K562 (cell line): ENCODE measurements around the gene RGL2. TPM values are rescaled to one million over a fixed set of nuclear protein-coding genes. Genes with fewer than 3 reads are reported as not detected.

Source experiments
- ARNT ChIP-seq, 2 experiments: fragments of 450-650 bp; IDR thresholded peaks; 2 replicates each; pipeline ENCODE4 v1.6.1; 2016; ENCODE audit warnings: mild to moderate bottlenecking in 1 of 2
- ATF3 ChIP-seq, 2 experiments: fragments of 450-650 bp in 1 of 2; sonication (generic) in 1 of 2; formaldehyde crosslinking in 1 of 2; IDR thresholded peaks in 1 of 2; conservative IDR thresholded peaks in 1 of 2; 2 replicates each; pipeline versions ENCODE4 v1.6.1 to v1.8.1; 2016 to 2023; ENCODE audit warnings: mild to moderate bottlenecking in 2 of 2, moderate library complexity in 2 of 2, inconsistent platforms in 1 of 2, missing genetic modification reagents in 1 of 2
- CHD4 ChIP-seq: fragments of 200-600 bp; sonication (generic); IDR thresholded peaks from 3 replicates; pipeline ENCODE4 v1.6.1; 2012; ENCODE audit warnings: low read depth, mild to moderate bottlenecking, mixed read lengths, low read length, inconsistent platforms; ENCODE audit not compliant: insufficient read depth, insufficient replicate concordance, poor library complexity, severe bottlenecking
- CTBP1 ChIP-seq: fragments of 450-650 bp; IDR thresholded peaks from 2 replicates; pipeline ENCODE4 v1.6.1; 2016; ENCODE audit warnings: borderline replicate concordance
- DEAF1 ChIP-seq: fragments of 450-650 bp; formaldehyde crosslinking; IDR thresholded peaks from 2 replicates; pipeline ENCODE4 v1.4.0; 2020; ENCODE audit warnings: mild to moderate bottlenecking, moderate library complexity
- ESRRA ChIP-seq: fragments of 450-650 bp; IDR thresholded peaks from 2 replicates; pipeline ENCODE4 v1.6.1; 2014; ENCODE audit warnings: low read depth, mild to moderate bottlenecking, moderate library complexity, borderline replicate concordance
- EZH2 ChIP-seq: IDR thresholded peaks from 2 replicates; pipeline ENCODE4 v1.6.1; 2012; ENCODE audit warnings: low read depth, mild to moderate bottlenecking, inconsistent platforms, low read length, borderline replicate concordance
- FOXA1 ChIP-seq: fragments of 450-650 bp; IDR thresholded peaks from 2 replicates; pipeline ENCODE4 v1.6.1; 2016; ENCODE audit warnings: mild to moderate bottlenecking, borderline replicate concordance
- FOXK2 ChIP-seq, 2 experiments: fragments of 450-650 bp; IDR thresholded peaks in 1 of 2; conservative IDR thresholded peaks in 1 of 2; 2 replicates each; pipeline ENCODE4 v1.6.1; 2016; ENCODE audit warnings: low read depth in 2 of 2, mild to moderate bottlenecking in 1 of 2
- MEIS2 ChIP-seq: fragments of 450-650 bp; IDR thresholded peaks from 2 replicates; pipeline ENCODE4 v1.6.1; 2014; ENCODE audit warnings: mild to moderate bottlenecking; ENCODE audit not compliant: partially characterized antibody
- NFIC ChIP-seq: fragments of 450-650 bp; IDR thresholded peaks from 2 replicates; pipeline ENCODE4 v1.6.1; 2017; ENCODE audit warnings: mild to moderate bottlenecking, inconsistent platforms
- PHF21A ChIP-seq: fragments of 450-650 bp; IDR thresholded peaks from 2 replicates; pipeline ENCODE4 v1.6.1; 2017; ENCODE audit warnings: low read depth, borderline replicate concordance
- SMAD1 ChIP-seq: fragments of 150-350 bp; IDR thresholded peaks from 2 replicates; pipeline ENCODE4 v1.6.1; 2014; ENCODE audit warnings: low read length, low read depth; ENCODE audit not compliant: partially characterized antibody
- ZNF134 ChIP-seq: fragments of 250-450 bp; sonication (Bioruptor Pico); conservative IDR thresholded peaks from 2 replicates; pipeline ENCODE4 v1.4.0; 2020
- ZNF507 ChIP-seq: conservative IDR thresholded peaks from 2 replicates; pipeline ENCODE4 v1.6.1; 2017; ENCODE audit warnings: missing genetic modification characterization, missing compliant biosample characterization
- ZNF695 ChIP-seq: fragments of 450-650 bp; formaldehyde crosslinking; IDR thresholded peaks from 2 replicates; pipeline ENCODE4 v1.4.0; 2020; ENCODE audit warnings: mild to moderate bottlenecking, moderate library complexity
- ZNF764 ChIP-seq: fragments of 250-450 bp; sonication (Bioruptor Pico); IDR thresholded peaks from 2 replicates; pipeline ENCODE4 v1.4.0; 2020; ENCODE audit warnings: low read depth, mild to moderate bottlenecking, moderate library complexity
- polyA plus RNA-seq, 8 experiments: library from polyadenylated mRNA; depleted of rRNA in 4 of 8; stranded (reverse) in 5 of 8; unstranded in 3 of 8; fragments of >200 nt; fragmentation: Nextera tagmentation in 2 of 8; fragmentation: Illumina TruSeq in 1 of 8; extraction: Ambion mirVana in 2 of 8; extraction: Trizol in 1 of 8; gene quantifications; 2 replicates each; pipeline versions ENCODE4 v1.2.1 to v1.2.3, GENCODE V29; 2011 to 2014; ENCODE audit warnings: inconsistent platforms in 1 of 8, missing spikeins in 1 of 8
- total RNA-seq, 7 experiments: library from RNA; depleted of rRNA in 6 of 7; stranded (reverse); fragments of >200 nt in 6 of 7; fragmentation: Illumina TruSeq in 2 of 7; extraction: Trizol in 2 of 7; gene quantifications; 2 replicates each; pipeline versions ENCODE4 v1.2.1 to v1.2.3, GENCODE V29; 2011 to 2021; ENCODE audit warnings: low replicate concordance in 1 of 7
- TF ChIP-seq, protein P1 (sequence below): fragments of 450-650 bp; IDR thresholded peaks from 2 replicates; pipeline ENCODE4 v1.6.1; 2018; ENCODE audit warnings: mild to moderate bottlenecking, low read depth; ENCODE audit not compliant: partially characterized antibody
- TF ChIP-seq, protein P2 (sequence below): fragments of 250-450 bp; sonication (Bioruptor Pico); IDR thresholded peaks from 2 replicates; pipeline ENCODE4 v1.9.0; 2021; ENCODE audit warnings: mild to moderate bottlenecking
- TF ChIP-seq, protein P3 (sequence below): sonication (generic); formaldehyde crosslinking; IDR thresholded peaks from 2 replicates; pipeline ENCODE4 v1.8.0; 2022; ENCODE audit warnings: mild to moderate bottlenecking, missing genetic modification reagents, borderline replicate concordance

Gene RGL2
- total and polyA plus RNA-seq, 9 of the 15 experiments (the other 6 are each of a cell fraction or from before 2014, with no cell fraction given), result 1.8 to 57.1 (median 19.5) TPM

- TF ChIP-seq CTBP1, result peak; percentile 82
- peak; percentile 98 to 99 for TF ChIP-seq FOXK2 (conservative IDR thresholded peaks at IDR 0.05 in 1 of 2, IDR thresholded peaks at IDR 0.05 in 1 of 2; ENCODE audit: low read depth in 2 of 2)
- TF ChIP-seq ARNT (IDR thresholded peaks at IDR 0.05), result peak; percentile 83 to 97; a peak in 3 of 4 replicates
- no peak for TF ChIP-seq CHD4
- 0 out of 2 replicates have a peak, but pooled peaks have one; percentile 9 for TF ChIP-seq ZNF695
- peak; percentile 50; the same call in 1 of the 2 replicates for TF ChIP-seq ZNF764
- peak; percentile 63 for TF ChIP-seq ESRRA
- TF ChIP-seq, protein P1, sequence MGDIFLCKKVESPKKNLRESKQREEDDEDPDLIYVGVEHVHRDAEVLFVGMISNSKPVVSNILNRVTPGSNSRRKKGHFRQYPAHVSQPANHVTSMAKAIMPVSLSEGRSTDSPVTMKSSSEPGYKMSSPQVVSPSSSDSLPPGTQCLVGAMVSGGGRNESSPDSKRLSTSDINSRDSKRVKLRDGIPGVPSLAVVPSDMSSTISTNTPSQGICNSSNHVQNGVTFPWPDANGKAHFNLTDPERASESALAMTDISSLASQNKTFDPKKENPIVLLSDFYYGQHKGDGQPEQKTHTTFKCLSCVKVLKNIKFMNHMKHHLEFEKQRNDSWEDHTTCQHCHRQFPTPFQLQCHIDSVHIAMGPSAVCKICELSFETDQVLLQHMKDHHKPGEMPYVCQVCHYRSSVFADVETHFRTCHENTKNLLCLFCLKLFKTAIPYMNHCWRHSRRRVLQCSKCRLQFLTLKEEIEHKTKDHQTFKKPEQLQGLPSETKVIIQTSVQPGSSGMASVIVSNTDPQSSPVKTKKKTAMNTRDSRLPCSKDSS, result no peak
- no peak for TF ChIP-seq ZNF507 (tag)
- TF ChIP-seq, protein P2, sequence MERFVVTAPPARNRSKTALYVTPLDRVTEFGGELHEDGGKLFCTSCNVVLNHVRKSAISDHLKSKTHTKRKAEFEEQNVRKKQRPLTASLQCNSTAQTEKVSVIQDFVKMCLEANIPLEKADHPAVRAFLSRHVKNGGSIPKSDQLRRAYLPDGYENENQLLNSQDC, result peak; percentile 80; the same call in 1 of the 2 replicates
- TF ChIP-seq, protein P3, sequence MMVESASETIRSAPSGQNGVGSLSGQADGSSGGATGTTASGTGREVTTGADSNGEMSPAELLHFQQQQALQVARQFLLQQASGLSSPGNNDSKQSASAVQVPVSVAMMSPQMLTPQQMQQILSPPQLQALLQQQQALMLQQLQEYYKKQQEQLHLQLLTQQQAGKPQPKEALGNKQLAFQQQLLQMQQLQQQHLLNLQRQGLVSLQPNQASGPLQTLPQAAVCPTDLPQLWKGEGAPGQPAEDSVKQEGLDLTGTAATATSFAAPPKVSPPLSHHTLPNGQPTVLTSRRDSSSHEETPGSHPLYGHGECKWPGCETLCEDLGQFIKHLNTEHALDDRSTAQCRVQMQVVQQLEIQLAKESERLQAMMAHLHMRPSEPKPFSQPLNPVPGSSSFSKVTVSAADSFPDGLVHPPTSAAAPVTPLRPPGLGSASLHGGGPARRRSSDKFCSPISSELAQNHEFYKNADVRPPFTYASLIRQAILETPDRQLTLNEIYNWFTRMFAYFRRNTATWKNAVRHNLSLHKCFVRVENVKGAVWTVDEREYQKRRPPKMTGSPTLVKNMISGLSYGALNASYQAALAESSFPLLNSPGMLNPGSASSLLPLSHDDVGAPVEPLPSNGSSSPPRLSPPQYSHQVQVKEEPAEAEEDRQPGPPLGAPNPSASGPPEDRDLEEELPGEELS (CRISPR knock-in tag), result peak; percentile 58; the same call in 1 of the 2 replicates
- TF ChIP-seq SMAD1, result peak; percentile 96
- peak; percentile 73 for TF ChIP-seq NFIC
- no peak for TF ChIP-seq EZH2
- TF ChIP-seq FOXA1, result no peak
- TF ChIP-seq MEIS2, result peak; percentile 97
- 0 out of 2 replicates have a peak, but pooled peaks have one; percentile 29 for TF ChIP-seq DEAF1 (CRISPR knock-in tag)
- 0 out of 2 replicates have a peak, but pooled peaks have one; percentile 35 for TF ChIP-seq ZNF134 (CRISPR knock-in tag)
- TF ChIP-seq ATF3 (IDR thresholded peaks at IDR 0.05), result peak; percentile 58
- peak; percentile 81; the same call in 1 of the 2 replicates for TF ChIP-seq ATF3 (CRISPR knock-in tag; conservative IDR thresholded peaks at IDR 0.05)
- peak; percentile 8; the same call in 1 of the 2 replicates for TF ChIP-seq PHF21A
These were observed 27.1 kb downstream of the RGL2 start, which contains the start of the genes RPS18 and VPS52 (continued) for GRCh38 chr6:33271468-33272274.
